Epithelial cell of prostate (primary cell): ENCODE data around the gene DDX51.

Experiments used
- DNase-seq: peaks from one replicate; pipeline ENCODE4 v3.0.0-alpha.2; 2011; ENCODE audit warnings: low read depth, low spot score
- H3K27ac ChIP-seq: fragments of 450-650 bp; 2 replicates; pipeline ENCODE4 v1.5.1; 2017; ENCODE audit warnings: mild to moderate bottlenecking

The DDX51 gene

DNA sequence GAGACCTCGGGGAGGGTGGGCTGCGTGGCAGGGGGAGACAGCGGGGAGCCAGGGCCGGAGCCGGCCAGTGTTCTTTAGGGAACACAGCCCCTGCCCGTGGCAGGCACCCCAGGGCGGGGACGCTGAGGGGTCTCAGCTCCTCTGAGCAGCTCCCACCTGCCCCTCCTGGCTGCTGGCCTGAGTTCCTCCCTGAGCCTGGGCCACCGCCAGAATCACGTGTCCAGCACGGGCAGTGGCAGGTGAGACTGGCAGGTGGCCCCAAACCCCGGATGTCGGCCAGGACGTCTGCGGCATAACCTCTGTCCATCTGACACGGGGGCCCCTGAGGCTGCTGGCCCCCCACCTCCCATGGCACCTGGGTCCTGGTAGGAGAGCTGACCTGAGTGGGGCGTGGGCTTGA is 25.3 kb upstream of the DDX51 start:
- no peak overlapping the region for H3K27ac ChIP-seq
- no peak for DNase-seq

DNA sequence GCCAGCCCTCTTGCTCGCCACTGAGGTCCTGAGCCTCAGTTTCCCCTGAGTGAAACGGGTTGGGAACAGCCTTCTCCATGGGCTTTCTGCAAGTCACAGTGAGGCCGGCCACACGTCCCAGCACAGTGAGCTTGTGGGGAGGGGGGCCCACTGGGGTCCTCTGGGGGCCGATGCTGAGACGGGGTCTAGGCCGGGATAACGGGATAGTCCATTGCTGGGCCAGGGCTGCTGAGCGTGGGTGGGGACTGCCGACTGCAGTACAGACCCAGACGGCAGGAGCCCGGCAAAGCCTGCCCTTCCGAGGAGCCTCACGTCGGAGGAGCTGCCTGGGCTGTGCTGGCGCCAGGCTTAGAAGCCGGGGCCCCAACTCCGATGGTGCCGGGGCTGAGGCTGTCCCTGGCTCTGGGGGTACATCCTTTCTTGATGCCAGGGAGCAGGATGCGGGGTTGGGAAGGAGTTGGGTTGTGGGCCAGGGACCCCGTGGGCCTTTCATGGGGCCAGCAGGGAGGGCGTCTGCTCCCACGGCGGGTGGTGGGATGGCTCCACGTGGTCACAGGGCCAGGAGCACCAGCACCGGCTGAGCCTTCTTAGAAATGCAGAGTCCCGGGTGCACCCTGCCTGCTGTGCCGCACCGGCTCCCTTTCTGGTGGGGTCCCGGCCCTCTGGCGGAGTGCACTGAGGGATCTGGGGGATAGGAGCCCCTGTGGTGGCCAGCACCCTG is 24.4 kb upstream of the DDX51 start:
- no peak overlapping the region for H3K27ac ChIP-seq
- no peak for DNase-seq

DNA sequence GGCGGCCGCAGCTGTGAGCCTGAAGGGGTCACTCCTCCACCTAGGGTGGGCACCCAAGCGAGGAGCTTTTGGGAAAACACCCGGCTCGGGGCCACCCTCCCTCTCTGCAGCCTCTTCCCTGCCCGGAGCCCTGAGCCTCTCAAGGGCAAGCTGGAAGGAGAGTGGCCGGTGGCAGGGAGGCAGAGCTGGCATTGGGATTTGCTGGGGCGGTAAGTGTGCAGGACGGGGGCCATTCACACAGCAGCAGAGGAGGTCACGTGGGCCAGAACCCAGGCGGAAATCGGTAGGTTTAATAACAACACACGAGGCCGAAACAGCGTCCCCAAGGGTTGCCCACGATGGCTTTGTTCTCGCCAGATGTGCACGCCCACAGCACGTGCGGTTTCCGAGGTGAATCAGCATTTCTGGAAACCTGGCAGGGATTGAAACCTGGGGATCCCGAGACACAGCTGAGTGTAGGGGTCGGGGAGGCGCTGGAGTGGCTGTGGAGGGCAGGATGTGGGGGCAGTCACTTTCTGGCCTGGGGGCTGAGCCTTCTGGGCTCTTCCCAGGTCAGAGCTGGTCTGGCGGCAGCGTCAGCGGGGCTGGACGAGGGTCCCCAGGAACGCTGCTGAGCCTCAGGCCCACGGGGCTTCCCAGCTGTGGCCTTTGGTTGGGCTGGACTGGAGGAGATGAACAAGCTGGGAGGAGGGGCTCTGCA is 23.6 kb upstream of the DDX51 start:
- H3K27ac ChIP-seq, result no peak overlapping the region
- no peak for DNase-seq

DNA sequence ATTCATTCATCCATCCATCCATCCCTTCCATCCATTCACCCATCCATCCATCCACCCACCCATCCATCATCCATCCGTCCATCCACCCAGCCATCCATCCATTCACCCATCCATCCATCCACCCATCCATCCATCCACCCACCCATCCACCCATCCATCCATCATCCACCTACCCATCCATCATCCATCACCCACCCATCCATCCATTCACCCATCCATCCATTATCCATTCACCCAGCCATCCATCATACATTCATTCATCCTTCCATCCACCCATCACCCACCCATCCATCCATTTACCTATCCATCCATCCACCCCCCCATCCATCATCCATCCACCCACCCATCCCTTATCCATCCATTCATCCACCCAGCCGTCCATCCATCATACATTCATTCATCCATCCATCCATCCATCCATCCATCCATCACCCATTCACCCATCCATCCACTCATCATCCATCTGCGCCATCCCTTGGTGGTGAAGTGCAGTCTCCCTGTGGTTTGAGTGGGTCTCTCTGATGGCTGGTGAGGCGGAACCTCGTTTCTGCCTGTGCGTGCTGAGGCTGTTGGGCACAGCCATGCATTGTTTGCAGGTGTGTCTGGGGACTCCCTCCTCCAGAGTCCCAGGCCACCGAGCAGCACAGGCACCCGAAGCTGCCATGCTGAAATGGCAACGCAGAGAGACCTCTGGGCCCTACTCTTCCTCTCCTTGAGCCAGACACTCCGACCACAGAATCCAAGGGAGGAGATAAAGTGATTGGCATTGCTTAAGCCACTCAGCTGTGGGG is 22.9 kb upstream of the DDX51 start:
- no peak for DNase-seq
- no peak overlapping the region for H3K27ac ChIP-seq

DNA sequence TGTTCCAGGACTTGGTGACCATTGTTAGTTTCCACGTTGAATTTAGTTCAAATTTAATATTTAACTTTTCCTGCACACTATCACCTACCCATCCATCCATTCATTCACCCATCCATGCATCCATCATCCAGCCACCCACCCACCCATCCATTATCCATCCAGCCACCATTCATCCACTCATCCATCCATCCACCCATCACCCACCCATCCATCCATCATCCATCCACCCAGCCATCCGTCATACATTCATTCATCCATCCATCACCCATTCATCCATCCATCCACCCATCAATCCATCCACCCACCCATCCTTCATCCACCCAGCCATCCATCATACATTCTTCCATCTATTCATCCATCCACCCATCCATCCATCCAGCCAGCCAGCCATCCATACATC is 22.0 kb upstream of the DDX51 start:
- H3K27ac ChIP-seq, result no peak overlapping the region
- no peak for DNase-seq

DNA sequence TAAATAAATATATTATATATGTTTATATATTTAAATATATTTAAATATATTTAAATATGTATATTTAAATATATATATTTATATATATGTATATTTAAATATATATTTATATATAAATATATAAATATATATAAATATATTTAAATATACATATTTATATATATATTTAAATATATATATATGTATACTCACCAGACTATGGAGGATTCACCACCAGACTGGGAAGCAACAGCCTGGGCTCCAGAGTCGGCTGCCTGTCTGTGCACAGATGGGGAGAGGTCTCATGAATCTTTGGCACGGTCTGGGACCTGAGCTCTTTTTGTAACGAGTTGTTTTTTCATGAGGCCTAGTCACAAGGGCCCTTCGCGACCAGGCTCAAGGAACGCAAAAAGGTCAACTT is 21.5 kb upstream of the DDX51 start:
- H3K27ac ChIP-seq, result no peak overlapping the region
- no peak for DNase-seq

DNA sequence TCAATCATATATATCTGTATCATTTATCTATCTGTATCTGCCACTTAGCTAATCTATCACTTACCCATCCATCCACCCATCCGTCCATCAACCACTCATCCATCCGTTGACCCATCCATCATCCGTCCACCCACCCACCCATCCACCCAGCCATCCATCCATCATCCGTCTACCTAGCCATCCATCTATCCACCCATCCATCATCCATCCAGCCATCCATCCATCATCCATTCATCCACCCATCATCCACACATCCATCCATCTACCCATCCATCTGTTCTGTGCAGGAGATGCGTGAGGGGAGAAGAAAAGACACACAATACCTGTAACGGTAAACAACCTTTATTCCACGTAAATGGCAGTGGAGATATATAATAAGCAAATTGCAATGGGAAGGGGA is 20.3 kb upstream of the DDX51 start:
- no peak for DNase-seq
- H3K27ac ChIP-seq, result no peak overlapping the region

DNA sequence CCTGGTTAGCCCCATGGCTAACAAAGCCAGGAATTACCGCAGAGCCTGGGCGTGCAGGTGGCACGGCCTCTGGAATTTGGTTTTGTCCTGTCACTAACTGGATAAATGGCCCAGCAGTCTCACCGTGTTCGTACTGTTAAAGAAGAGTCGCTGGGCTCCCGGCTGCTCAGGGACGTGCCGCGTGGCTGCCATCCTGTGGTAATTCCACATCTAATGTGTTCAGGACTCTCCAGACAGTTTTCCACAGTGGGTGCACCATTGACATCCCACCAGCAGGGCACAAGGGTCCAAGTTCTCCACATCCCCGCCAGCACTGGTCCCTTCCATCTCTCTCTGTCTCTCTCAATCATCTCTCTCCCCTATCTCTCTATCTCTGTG is 19.8 kb upstream of the DDX51 start:
- no peak overlapping the region for H3K27ac ChIP-seq
- no peak for DNase-seq

DNA sequence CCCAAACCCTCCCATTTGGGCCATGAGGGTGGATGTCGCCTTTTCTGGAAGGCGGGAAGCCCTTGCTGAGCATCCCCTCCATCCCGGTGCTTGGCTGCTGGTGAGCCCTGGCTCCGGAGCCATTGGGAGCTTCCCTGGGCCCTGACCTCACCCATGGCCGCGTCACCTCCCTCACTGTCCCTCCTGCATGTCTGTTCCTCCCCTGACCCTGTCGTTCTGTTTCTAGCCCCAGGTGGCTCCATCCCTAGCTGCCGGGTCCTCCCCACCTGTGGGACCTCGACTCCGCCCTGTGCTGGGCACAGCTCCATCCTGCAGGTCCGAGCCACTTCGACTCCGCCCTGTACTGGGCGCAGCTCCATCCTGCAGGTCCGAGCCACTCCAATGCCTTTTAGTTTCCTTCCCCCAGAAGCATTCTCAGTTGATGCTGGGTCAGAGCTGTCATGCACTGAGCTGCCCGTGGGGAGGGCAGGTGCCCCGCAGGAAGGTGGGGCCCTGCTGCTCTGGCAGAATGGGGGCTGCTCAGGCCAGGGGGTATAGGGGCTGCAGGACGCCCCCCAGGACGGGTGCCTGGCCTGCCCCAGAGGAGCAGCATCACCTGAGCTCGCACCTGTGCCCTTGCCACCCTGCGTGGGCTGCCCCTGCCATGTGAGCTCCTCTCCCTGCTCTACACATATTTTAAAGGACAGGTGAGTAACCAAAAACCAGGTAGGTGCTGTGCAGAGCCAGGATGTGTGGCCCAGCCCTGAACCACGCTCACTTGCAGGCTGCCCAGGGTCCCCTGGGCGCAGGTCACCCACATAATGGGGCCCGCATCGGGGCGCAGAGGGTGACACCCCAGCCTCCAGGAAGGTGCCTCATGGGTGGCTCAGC is 19.2 kb upstream of the DDX51 start:
- H3K27ac ChIP-seq, result no peak overlapping the region
- DNase-seq, result no peak

DNA sequence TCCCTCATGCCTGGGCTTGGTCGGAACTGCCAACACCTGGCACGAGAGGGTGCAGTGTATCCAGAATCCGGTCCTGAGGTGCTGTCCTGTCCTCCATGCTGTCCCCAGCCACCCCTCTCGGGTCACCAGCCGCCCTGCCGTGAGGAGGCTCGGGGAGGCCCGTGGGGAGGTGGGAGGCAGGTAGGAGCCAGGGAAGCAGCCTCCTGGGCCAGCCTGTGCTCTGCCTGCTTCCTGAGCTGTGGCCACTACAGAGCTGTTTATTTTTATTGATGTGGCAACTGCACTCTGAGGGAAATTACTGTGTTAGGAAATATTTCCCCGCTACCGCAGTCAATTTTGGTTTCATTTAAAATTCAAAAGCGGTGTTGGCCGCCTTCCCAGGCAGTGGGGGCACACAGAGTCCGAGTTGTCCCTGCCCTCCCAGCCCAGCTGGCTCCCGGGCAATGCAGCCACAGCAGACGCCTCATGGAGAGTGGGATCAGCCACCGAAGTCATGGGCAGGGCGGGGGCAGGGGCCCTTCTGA is 18.5 kb upstream of the DDX51 start:
- DNase-seq, result no peak
- no peak overlapping the region for H3K27ac ChIP-seq

DNA sequence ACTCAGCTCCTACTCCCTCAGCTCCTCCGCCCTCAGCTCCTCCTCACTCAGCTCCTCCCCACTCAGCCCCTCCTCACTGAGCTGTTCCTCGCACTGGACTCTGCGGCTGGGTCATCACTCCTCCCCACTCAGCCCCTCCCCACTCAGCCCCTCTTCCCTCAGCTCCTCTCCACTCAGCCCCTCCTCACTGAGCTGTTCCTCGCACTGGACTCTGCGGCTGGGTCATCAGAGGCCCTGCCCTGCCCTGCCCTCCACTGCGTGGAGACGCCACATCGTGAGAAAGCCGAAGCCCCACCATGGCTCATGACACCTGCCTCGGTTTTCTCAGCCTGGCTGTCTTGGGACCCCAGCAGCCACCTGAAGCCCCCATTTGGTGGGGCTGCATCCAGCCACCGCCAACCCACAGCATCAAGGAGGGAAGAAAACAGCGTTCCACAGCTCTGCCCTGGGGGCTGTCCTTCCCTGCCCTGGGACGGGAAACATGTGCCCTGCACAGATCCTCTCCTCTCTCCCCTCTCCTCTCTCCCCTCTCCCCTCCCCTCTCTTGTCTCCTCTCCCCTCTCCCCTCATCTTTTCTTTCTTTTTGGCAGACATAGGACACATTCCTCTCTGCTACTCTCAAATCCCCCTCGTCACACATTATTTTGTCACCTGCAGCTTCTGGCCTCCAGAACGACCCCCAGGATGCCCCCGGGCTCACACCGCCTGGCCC is 17.8 kb upstream of the DDX51 start:
- no peak overlapping the region for H3K27ac ChIP-seq
- no peak for DNase-seq

DNA sequence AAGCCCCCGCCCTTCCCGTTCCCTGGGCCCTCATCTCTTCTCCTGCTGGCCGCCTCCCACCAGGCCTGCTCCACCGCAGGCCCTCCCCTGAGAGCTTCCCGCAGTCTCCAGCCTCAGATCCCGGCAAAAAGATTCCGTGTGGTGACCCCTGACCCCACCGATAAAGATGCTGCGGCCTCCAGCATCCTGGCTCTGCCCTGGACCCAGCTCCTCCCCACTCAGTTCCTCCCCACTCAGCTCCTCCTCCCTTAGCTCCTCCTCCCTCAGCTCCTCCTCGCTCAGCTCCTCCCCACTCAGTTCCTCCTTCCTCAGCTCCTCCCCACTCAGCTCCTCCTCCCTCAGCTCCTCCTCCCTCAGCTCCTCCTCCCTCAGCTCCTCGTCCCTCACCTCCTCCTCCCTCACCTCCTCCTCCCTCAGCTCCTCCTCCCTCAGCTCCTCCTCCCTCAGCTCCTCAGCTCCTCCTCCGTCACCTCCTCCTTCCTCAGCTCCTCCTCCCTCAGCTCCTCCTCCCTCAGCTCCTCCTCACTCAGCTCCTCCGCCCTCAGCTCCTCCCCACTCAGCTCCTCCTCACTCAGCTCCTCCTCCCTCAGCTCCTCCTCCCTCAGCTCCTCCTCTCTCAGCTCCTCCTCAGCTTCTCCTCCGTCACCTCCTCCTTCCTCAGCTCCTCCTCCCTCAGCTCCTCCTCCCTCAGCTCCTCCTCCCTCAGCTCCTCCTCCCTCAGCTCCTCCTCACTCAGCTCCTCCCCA is 17.1 kb upstream of the DDX51 start:
- DNase-seq, result no peak

DNA sequence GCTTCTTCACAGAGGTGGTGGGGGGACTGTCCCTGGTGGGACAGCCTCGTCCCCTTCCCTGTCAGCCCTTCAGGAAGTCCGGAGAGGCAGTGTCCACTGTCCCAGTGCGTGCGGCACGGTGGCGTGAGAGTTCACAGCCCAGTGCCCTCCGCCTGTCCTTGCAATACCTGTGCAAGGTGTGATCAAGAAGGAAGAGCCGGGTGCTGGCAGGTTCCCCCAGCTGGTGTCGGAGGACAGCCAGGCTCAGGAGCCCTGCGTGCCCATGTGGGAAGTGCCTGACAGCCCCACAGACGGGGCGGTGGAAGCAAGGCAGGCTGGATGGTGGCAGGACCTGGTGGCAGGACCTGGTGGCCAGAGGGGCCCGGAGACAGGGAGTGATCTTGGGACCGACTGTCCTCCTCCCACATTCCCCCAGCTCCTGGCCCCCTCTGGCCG is 16.5 kb upstream of the DDX51 start:
- no peak overlapping the region for H3K27ac ChIP-seq
- no peak for DNase-seq

More for the DNA sequence above, 17.1 kb upstream of the DDX51 start:
- H3K27ac ChIP-seq, result no peak overlapping the region

DNA sequence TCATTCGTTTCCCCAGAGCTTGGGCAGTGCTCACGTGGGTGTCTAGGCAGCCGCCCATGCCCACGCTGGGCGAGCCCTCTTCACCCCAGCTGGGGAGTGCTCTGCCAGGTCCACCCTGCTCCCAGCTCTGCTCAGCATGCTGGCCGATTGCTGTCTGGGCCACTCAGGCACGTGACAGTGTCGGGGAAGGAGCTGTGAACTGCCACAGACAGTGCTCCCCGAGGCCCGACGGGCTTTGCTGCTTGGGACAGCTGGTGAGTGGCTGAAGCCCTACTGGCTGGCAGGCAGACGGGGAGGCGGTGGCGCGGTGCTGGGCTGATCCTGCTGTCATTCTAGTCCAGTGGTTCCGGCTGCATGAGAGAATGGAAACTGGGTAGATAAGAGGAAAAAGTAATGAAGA is 15.9 kb upstream of the DDX51 start:
- no peak overlapping the region for H3K27ac ChIP-seq
- DNase-seq, result no peak

DNA sequence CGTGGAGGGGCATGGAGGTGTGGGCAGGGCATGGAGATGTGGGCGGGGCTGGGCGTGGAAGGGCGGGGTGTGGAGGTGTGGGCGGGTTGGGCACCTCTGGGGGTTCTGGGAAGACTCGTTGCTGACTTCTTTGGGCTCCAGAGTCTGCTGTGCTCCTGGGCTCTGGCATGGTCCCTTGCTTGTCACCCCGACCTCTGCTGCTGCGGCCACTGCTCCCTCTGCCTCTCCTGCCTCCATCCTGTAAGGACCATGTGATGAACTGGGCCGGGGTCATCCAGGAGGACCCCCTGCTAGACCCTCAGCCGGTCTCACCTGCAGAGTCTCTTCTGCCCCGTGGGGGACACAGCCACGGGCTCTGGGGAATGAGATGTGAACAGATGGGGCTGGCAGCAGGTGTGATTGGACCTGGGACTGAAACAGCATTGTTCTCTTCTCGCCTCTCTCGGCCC is 15.5 kb upstream of the DDX51 start:
- no peak for DNase-seq
- no peak overlapping the region for H3K27ac ChIP-seq

DNA sequence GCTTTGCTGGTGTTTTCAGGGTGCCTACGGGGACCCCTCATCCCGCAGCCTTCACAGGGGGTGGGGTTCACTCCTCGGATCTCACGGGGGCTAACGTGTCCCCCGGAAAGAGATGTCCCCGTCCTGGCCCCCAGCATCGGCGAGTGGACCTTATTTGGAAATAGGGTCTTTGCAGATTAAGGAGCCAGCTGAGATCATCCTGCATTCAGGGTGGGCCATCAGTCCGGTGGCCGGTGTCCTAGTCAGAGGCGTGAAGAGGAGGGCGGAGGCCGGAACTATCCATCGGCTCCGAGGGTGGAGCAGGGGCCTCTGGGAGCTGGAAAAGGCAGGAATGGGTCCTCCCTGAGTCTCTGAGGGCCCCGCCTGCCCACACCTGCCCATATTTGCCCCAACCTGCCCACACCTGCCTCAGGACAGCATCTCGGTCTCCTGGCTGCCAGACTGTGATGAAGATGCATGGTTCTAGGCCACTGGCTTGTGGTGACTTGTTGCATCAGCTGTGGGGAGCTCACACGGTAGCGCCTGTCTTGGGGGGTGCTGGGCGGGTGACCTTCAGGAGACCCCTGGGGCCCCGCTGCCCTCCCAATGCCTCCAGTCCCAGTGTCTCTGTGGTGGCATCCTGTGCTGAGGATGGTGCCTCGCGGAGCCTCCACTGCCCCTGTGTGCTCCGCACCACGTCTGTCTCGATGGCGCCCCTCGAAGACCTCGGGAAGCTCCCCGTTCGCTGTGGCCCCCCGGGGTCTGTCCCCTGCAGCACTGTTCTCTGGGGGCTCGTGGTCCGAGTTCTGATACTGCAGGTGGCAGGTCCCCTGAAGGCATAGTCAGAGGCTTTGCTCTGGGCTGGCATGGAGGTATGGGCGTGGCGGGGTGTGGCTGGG is 14.8 kb upstream of the DDX51 start:
- no peak for DNase-seq
- H3K27ac ChIP-seq, result no peak overlapping the region

DNA sequence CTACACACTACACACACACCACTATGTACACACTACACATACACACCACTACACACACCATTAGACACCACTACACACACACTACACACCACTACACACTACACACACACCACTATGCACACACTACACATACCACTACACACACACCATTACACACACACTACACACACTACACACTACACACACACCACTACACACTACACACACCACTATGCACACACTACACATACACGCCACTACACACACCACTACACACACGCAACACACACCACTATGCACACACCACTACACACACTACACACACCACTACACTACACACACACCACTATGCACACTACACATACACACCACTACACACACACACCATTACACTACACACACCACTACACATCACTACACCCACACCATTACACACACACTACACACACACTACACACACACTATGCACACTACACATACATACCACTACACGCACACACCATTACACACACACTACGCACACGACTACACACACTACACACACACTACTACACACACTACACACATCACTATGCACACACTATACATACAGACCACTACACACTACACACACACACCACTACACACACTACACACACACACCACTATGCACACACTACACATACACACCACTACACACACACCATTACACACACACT is 13.8 kb upstream of the DDX51 start:
- DNase-seq, result no peak
- no peak overlapping the region for H3K27ac ChIP-seq
